Heart right ventricle (tissue), 16 donors: ENCODE measurements around the gene SLC22A23. TPM values are rescaled to one million over a fixed set of nuclear protein-coding genes. Genes with fewer than 3 reads are reported as not detected.
"Not testable (repeated sequence)": the region's sequence is repeated elsewhere in the genome, so short reads cannot be mapped to it uniquely, and the experiment has no call there.

Experiments
- ATAC-seq, 8 donors: fragments of 200-7000 bp; cut with Tn5 transposase; one replicate each; pipeline ENCODE4 v1.9.1; 2020; ENCODE audit warnings: mild to moderate bottlenecking in 8 of 8, moderate library complexity in 8 of 8, moderate number of reproducible peaks in 1 of 8
- DNase-seq, 2 donors: peaks; one replicate each; pipeline ENCODE4 v3.0.0-alpha.2; 2020
- H3K27ac ChIP-seq, 10 donors: fragments of 200-600 bp; sonication (generic) in 2 of 10; one replicate each; pipeline versions ENCODE4 v1.5.0 to v1.8.0; 2020 to 2022; ENCODE audit warnings: mild to moderate bottlenecking in 3 of 10
- H3K27me3 ChIP-seq, 7 donors: fragments of 200-600 bp; one replicate each; pipeline ENCODE4 v1.8.0; 2021 to 2022; ENCODE audit warnings: mild to moderate bottlenecking in 2 of 7
- H3K36me3 ChIP-seq, 9 donors: fragments of 200-600 bp; sonication (generic) in 1 of 9; one replicate each; pipeline versions ENCODE4 v1.5.0 to v1.8.0; 2020 to 2022; ENCODE audit warnings: mild to moderate bottlenecking in 2 of 9
- H3K4me1 ChIP-seq, 9 donors: fragments of 200-600 bp; sonication (generic) in 1 of 9; one replicate each; pipeline versions ENCODE4 v1.5.0 to v1.8.0; 2020 to 2022; ENCODE audit warnings: mild to moderate bottlenecking in 4 of 9
- H3K4me3 ChIP-seq, 10 donors: fragments of 200-600 bp; sonication (generic) in 2 of 10; one replicate each; pipeline versions ENCODE4 v1.5.0 to v1.8.0; 2020 to 2022; ENCODE audit warnings: mild to moderate bottlenecking in 7 of 10, moderate library complexity in 2 of 10
- H3K9me3 ChIP-seq, 11 donors: fragments of 200-600 bp in 10 of 11; sonication (generic) in 2 of 11; one replicate each; pipeline versions ENCODE4 v1.5.0 to v1.8.0; 2013 to 2022; ENCODE audit warnings: mild to moderate bottlenecking in 2 of 11, control low read depth in 1 of 11, moderate library complexity in 1 of 11
- CTCF ChIP-seq, 9 donors: fragments of 200-600 bp; sonication (generic) in 2 of 9; IDR thresholded peaks; one replicate each; pipeline versions ENCODE4 v1.5.0 to v1.8.0; 2021 to 2022; ENCODE audit warnings: antibody characterized with exemption in 9 of 9, mild to moderate bottlenecking in 5 of 9, moderate library complexity in 1 of 9
- WGBS, 2 donors: extraction: QIAGEN DNeasy Blood & Tissue Kit; methylation state at CpG; one replicate each; pipeline ENCODE4 v1.1.7; 2013; ENCODE audit warnings: inconsistent platforms in 1 of 2; 5-methylcytosine and 5-hydroxymethylcytosine counted together
- intact Hi-C, 10 donors: fragments of 100-400 bp; cut with DNase I; formaldehyde crosslinking; loops; one replicate each; pipeline versions ENCODE4 v1.11.1 to v1.14.2; 2022
- polyA plus RNA-seq, 2 donors: library from polyadenylated mRNA; stranded (reverse); fragments of 200-250 nt; gene quantifications; one replicate each; pipeline ENCODE4 v1.2.3, GENCODE V29; 2013
- total RNA-seq, 10 donors: library from RNA; stranded (reverse); fragmentation: NEBNext Ultra II Directional in 3 of 10; extraction: Animal tissue kit (Norgen Biotek cat#: 25700) in 3 of 10; gene quantifications; one replicate each; pipeline versions ENCODE4 v1.2.1 to v1.2.4, GENCODE V29; 2021 to 2023
- donor health status: Arrhythmogenic right ventricular cardiomyopathy.
- donor health status: ischemic (EF 13 %, LVEDD 7.1; RV severe dilation, severe dysfunction).
- donor health status: healthy with polysubstance abuse.
- donor health status: DM: no; HTN: yes; CAD: no.
- donor health status: DM: no; HTN: no; CAD: no.
- donor health status: ischemic (EF 25% LVEDD 6.9; RV normal size, moderate dysfunction).
- donor health status: ischemic (EF 25% LVEDD 5.7; RV mildly dilated, moderate dysfunction).
- donor health status: healthy.
- donor health status: DM: yes; HTN: yes; CAD: no.
- donor health status: Ischemic cardiomyopathy.
- donor health status: ischemic (EF 35%, LVEDD 5.7; RV mildly dilated, moderate dysfunction).
- donor health status: nonischemic (EF 11% LVEDD 7.7; RV severe dilation, severe dysfunction).
- donor health status: DM: yes; HTN: yes; CAD: no.
- donor health status: PGD.
- donor health status: ischemic (EF 29% LVEDD 5.4; RV normal size, mild dysfunction).
- donor health status: nonischemic (EF 23%, LVEDD 6.1; RV moderate dilation, normal function).

SLC22A23 gene
- total and polyA plus RNA-seq, 12 donors: 1.9 to 7.8 (median 5.1) TPM

DNA sequence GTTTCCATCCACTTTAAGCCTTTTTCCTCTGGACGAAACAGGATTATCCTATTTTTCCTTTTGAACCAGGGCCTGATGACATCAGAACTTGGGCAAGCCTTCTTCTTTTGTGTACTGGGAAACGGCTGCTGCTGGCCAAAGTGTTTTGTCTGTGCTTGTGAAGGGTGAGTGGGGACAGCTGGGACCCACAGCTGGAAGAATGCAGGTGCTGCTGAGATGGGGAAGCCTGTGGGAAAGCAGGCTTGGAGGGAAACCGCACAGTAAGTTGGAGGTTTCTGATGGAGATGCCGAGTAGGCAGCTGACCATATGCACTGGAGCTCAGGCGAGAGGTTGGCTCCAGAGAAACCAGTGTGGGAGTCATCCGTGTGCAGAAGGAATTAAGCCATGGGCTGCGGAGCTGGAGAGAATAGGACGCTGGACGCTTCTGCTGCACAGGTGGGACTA, 206.6 kb downstream of the SLC22A23 start:
- peak in 4 of 8 donors; percentile 8 to 35 (median 16) for ATAC-seq
- Histone ChIP-seq H3K27me3 (peaks cover 0 to 43% (median 13%) of the 10 kb centered on the region in 7 donors), H3K4me1 (peaks cover 0 to 40% (median 15%) of the 10 kb centered on the region in 9 donors), H3K4me3 (no peak overlapping the region), H3K36me3 (no peaks in the 10 kb centered on the region), H3K27ac (no peak overlapping the region), H3K9me3 (no peaks in the 10 kb centered on the region)
- intact Hi-C loops: loop anchor here in 7 of 10 donors (2.0 to 10.0 kb wide), 9 partner anchors 85 to 255 kb away; partner anchors contain the start of genes NQO2 (in 3 of the 7) and TUBB2A (in 1 of the 7)
- TF ChIP-seq CTCF (IDR thresholded peaks at IDR 0.05): no peak
- DNase-seq: peak in 1 of 2 donors; percentile 43
- 76% methylated on average over 9 of the region's 9 CpGs for WGBS, 2 donors

DNA sequence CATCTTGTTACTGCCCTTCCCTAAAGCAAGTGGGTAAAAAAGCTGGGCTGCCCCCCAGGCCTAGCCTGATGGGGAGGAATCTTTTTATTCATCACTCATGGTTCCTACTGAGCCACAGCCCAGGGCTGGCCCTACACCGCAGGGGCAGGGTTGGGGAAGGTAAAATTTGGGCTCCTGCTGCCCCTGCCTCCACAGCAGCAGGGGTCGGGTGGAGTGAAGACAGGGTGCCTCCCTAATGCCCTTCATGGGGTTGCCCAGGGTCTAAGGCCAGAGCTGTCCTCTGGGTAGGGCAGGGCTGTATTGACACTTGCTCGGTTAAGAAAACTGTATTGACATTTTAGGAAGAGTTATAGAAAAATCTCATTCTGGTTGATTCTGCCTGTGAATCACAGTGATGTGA, 207.0 kb downstream of the SLC22A23 start:
- no peaks in the 10 kb centered on the region for H3K36me3 ChIP-seq
- DNase-seq (no peak), ATAC-seq (no peak)
- H3K27me3 ChIP-seq: peaks cover 0 to 43% (median 13%) of the 10 kb centered on the region in 7 donors
- intact Hi-C loops: loop anchor here in 7 of 10 donors (2.0 to 10.0 kb wide), 9 partner anchors 85 to 255 kb away; partner anchors contain the start of genes NQO2 (in 3 of the 7) and TUBB2A (in 1 of the 7)
- 94 to 97% methylated on average over 3 of the region's 3 CpGs for WGBS, 2 donors
- H3K4me1 ChIP-seq: peaks cover 0 to 40% (median 15%) of the 10 kb centered on the region in 9 donors
- no peak for TF ChIP-seq CTCF (IDR thresholded peaks at IDR 0.05)
- H3K27ac ChIP-seq: no peak overlapping the region
- H3K4me3 ChIP-seq: no peak overlapping the region
- H3K9me3 ChIP-seq: no peaks in the 10 kb centered on the region

GRCh38 chr6:3247255-3248146, 209.3 kb downstream of the SLC22A23 start:
- no peak for TF ChIP-seq CTCF (IDR thresholded peaks at IDR 0.05)
- intact Hi-C loops: no loop called here
- Histone ChIP-seq H3K36me3 (no peaks in the 10 kb centered on the region), H3K4me3 (peak overlapping the region in 8 of 10 donors; percentile 18 to 44 (median 36)), H3K27me3 (peaks cover 0 to 46% (median 13%) of the 10 kb centered on the region in 7 donors), H3K9me3 (no peaks in the 10 kb centered on the region), H3K4me1 (peaks cover 0 to 35% (median 15%) of the 10 kb centered on the region in 9 donors), H3K27ac (no peak overlapping the region)
- peak; percentile 41 to 44 for DNase-seq
- WGBS, 2 donors: 41 to 43% methylated on average over 36 of the region's 36 CpGs
- peak; percentile 37 to 64 (median 50) for ATAC-seq

- ATAC-seq (no peak), DNase-seq (no peak)
- no peak overlapping the region for H3K27ac ChIP-seq
- peaks cover 0 to 17% (median 4%) of the 10 kb centered on the region in 9 donors for H3K4me1 ChIP-seq
- H3K27me3 ChIP-seq: peaks cover 0 to 43% (median 13%) of the 10 kb centered on the region in 7 donors
- WGBS, 2 donors: 93 to 95% methylated on average over 5 of the region's 5 CpGs
- intact Hi-C loops: no loop called here
- no peaks in the 10 kb centered on the region for H3K36me3 ChIP-seq
- no peak for TF ChIP-seq CTCF (IDR thresholded peaks at IDR 0.05)
- H3K4me3 ChIP-seq: no peak overlapping the region
- H3K9me3 ChIP-seq: no peaks in the 10 kb centered on the region
Observed at GRCh38 chr6:3245216-3245615, 211.6 kb downstream of the SLC22A23 start.

DNA sequence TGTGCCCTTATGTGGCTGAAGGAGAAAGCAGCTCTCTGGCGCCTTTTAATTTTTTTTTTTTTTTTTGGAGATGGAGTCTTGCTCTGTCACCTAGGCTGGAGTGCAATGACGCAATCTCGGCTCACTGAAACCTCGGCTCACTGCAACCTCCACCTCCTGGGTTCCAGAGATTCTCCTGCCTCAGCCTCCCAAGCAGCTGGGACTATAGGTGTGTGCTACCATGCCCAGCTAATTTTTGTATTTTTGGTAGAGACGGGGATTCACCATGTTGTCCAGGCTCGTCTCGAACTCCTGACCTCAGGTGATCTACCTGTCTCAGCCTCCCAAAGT, 212.1 kb downstream of the SLC22A23 start:
- ATAC-seq, H3K27ac ChIP-seq, H3K4me3 ChIP-seq, DNase-seq, intact Hi-C loops, H3K36me3 ChIP-seq, H3K9me3 ChIP-seq: not testable (repeated sequence)
- Histone ChIP-seq H3K4me1 (peaks cover 0 to 12% (median 1%) of the 10 kb centered on the region in 9 donors), H3K27me3 (peaks cover 0 to 39% (median 13%) of the 10 kb centered on the region in 7 donors)
- 96 to 97% methylated on average over 7 of the region's 7 CpGs for WGBS, 2 donors
